ENCODE results near the gene CCHCR1. TPM values are rescaled to one million over a fixed set of nuclear protein-coding genes. Genes with fewer than 3 reads are reported as not detected.

CCHCR1 gene
- total and polyA plus RNA-seq, 2 of the 13 experiments (the other 11 are each of a cell fraction or from before 2014, with no cell fraction given) = 14.6 to 28.2 TPM

DNA sequence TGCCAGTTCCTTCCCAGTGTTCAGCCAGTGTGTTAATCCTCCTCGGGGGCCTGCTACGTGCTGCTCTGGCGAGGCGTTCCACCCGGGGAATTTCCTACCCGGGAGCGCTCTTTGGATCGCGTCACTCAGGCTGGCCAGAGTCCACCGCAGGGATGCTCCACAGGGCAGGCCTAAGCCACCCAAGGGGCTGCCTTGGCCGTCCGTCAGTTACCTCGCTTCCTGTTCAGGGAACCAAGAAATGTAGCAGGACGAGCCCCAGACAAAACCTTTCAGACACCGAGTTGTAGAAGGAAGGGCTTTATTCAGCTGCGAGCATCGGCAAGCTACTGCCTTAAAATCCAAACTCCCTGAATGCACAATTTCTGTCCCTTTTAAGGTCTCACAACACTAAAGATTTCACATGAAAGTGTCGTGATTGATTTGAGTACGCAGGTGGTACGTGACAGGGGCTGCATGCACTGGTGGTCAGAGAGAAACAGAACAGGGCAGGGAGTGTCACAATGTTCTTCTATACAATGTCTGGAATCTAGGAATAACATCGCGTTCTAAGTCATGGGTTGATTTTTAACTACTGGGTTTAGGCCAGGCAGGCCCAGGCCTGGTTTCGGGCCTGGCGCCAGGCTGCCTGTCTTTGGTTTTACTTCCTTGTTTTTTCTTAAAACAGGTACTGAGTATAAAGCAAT, 28.6 kb upstream of the CCHCR1 start (continued):
- TF ChIP-seq SRY (CRISPR knock-in tag; IDR thresholded peaks at IDR 0.05) = peak; percentile 71; the same call in 1 of the 2 replicates
- 0 out of 2 replicates have a peak, but pooled peaks have one; percentile 34 for TF ChIP-seq THYN1 (CRISPR knock-in tag; IDR thresholded peaks at IDR 0.05; ENCODE audit: borderline replicate concordance, low read depth)
- TF ChIP-seq, protein P1, sequence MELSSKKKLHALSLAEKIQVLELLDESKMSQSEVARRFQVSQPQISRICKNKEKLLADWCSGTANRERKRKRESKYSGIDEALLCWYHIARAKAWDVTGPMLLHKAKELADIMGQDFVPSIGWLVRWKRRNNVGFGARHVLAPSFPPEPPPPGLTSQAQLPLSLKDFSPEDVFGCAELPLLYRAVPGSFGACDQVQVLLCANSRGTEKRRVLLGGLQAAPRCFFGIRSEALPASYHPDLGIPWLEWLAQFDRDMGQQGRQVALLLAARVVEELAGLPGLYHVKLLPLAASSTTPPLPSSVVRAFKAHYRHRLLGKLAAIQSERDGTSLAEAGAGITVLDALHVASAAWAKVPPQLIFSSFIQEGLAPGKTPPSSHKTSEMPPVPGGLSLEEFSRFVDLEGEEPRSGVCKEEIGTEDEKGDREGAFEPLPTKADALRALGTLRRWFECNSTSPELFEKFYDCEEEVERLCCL (CRISPR knock-in tag; IDR thresholded peaks at IDR 0.05; ENCODE audit: borderline replicate concordance) = 0 out of 2 replicates have a peak, but pooled peaks have one; percentile 73
- peak; percentile 21 for TF ChIP-seq XRCC5 (optimal IDR thresholded peaks at IDR 0.05; ENCODE audit: low read length)
- TF ChIP-seq, protein P2, sequence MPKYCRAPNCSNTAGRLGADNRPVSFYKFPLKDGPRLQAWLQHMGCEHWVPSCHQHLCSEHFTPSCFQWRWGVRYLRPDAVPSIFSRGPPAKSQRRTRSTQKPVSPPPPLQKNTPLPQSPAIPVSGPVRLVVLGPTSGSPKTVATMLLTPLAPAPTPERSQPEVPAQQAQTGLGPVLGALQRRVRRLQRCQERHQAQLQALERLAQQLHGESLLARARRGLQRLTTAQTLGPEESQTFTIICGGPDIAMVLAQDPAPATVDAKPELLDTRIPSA (CRISPR knock-in tag; IDR thresholded peaks at IDR 0.05; ENCODE audit: borderline replicate concordance) = no peak
- TF ChIP-seq ZNF772 (CRISPR knock-in tag; IDR thresholded peaks at IDR 0.05) = peak; percentile 73; the same call in 1 of the 2 replicates
- TF ChIP-seq ZNF121 (CRISPR knock-in tag; IDR thresholded peaks at IDR 0.05) = 0 out of 2 replicates have a peak, but pooled peaks have one; percentile 21
- TF ChIP-seq NFYB (CRISPR knock-in tag; IDR thresholded peaks at IDR 0.05) = peak; percentile 75
- TF ChIP-seq NR2F6 (IDR thresholded peaks at IDR 0.05) = no peak
- TF ChIP-seq NR2F6 (CRISPR knock-in tag; IDR thresholded peaks at IDR 0.05) = peak; percentile 48
- no peak for TF ChIP-seq PAF1 (CRISPR knock-in tag; IDR thresholded peaks at IDR 0.05)
- TF ChIP-seq JUND (CRISPR knock-in tag; IDR thresholded peaks at IDR 0.05) = no peak
- TF ChIP-seq, protein P3, sequence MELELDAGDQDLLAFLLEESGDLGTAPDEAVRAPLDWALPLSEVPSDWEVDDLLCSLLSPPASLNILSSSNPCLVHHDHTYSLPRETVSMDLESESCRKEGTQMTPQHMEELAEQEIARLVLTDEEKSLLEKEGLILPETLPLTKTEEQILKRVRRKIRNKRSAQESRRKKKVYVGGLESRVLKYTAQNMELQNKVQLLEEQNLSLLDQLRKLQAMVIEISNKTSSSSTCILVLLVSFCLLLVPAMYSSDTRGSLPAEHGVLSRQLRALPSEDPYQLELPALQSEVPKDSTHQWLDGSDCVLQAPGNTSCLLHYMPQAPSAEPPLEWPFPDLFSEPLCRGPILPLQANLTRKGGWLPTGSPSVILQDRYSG (CRISPR knock-in tag; IDR thresholded peaks at IDR 0.05) = no peak
- TF ChIP-seq SOX6 (IDR thresholded peaks at IDR 0.05) = no peak
- peak; percentile 49; the same call in 1 of the 2 replicates for TF ChIP-seq SOX6 (CRISPR knock-in tag; IDR thresholded peaks at IDR 0.05)
- no peak for TF ChIP-seq ZSCAN31 (CRISPR knock-in tag; IDR thresholded peaks at IDR 0.05; ENCODE audit: low read depth)
- TF ChIP-seq, protein P4, sequence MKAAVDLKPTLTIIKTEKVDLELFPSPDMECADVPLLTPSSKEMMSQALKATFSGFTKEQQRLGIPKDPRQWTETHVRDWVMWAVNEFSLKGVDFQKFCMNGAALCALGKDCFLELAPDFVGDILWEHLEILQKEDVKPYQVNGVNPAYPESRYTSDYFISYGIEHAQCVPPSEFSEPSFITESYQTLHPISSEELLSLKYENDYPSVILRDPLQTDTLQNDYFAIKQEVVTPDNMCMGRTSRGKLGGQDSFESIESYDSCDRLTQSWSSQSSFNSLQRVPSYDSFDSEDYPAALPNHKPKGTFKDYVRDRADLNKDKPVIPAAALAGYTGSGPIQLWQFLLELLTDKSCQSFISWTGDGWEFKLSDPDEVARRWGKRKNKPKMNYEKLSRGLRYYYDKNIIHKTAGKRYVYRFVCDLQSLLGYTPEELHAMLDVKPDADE (CRISPR knock-in tag; IDR thresholded peaks at IDR 0.05) = no peak
- no peak for TF ChIP-seq TCF7L2 (IDR thresholded peaks at IDR 0.05; ENCODE audit: low read depth, low read length)
- TF ChIP-seq SMAD9 (CRISPR knock-in tag; IDR thresholded peaks at IDR 0.05) = no peak
- TF ChIP-seq TCF7 (IDR thresholded peaks at IDR 0.05; ENCODE audit: low read depth) = no peak
- peak; percentile 86; the same call in 1 of the 2 replicates for TF ChIP-seq ZNF891 (CRISPR knock-in tag; IDR thresholded peaks at IDR 0.05)
- no peak for TF ChIP-seq NCOA5 (CRISPR knock-in tag; IDR thresholded peaks at IDR 0.05)
- peak; percentile 37; the same call in 1 of the 2 replicates for TF ChIP-seq ZNF501 (CRISPR knock-in tag; IDR thresholded peaks at IDR 0.05)
- peak; percentile 81 for TF ChIP-seq ZMYM2 (CRISPR knock-in tag; IDR thresholded peaks at IDR 0.05)
- peak; percentile 94 for TF ChIP-seq HDAC1 (CRISPR knock-in tag; IDR thresholded peaks at IDR 0.05)
- TF ChIP-seq, protein P5, sequence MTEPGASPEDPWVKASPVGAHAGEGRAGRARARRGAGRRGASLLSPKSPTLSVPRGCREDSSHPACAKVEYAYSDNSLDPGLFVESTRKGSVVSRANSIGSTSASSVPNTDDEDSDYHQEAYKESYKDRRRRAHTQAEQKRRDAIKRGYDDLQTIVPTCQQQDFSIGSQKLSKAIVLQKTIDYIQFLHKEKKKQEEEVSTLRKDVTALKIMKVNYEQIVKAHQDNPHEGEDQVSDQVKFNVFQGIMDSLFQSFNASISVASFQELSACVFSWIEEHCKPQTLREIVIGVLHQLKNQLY (CRISPR knock-in tag; IDR thresholded peaks at IDR 0.05) = peak; percentile 34; the same call in 1 of the 2 replicates
- TF ChIP-seq, protein P6, sequence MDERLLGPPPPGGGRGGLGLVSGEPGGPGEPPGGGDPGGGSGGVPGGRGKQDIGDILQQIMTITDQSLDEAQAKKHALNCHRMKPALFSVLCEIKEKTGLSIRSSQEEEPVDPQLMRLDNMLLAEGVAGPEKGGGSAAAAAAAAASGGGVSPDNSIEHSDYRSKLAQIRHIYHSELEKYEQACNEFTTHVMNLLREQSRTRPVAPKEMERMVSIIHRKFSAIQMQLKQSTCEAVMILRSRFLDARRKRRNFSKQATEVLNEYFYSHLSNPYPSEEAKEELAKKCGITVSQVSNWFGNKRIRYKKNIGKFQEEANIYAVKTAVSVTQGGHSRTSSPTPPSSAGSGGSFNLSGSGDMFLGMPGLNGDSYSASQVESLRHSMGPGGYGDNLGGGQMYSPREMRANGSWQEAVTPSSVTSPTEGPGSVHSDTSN (CRISPR knock-in tag; IDR thresholded peaks at IDR 0.05) = peak; percentile 75

Data from HepG2 (cell line).